HS-27A (cell line): Measurements from ENCODE around the gene NACAD.

Experiments
- DNase-seq: peaks from one replicate; pipeline ENCODE4 v3.0.0-alpha.2; 2012; ENCODE audit warnings: low read depth, missing footprints

NACAD gene

GRCh38 chr7:45088146-45088701, 545 bp downstream of the NACAD start:
- DNase-seq, result no peak

GRCh38 chr7:45087301-45088145, 1.2 kb downstream of the NACAD start:
- no peak for DNase-seq

DNA sequence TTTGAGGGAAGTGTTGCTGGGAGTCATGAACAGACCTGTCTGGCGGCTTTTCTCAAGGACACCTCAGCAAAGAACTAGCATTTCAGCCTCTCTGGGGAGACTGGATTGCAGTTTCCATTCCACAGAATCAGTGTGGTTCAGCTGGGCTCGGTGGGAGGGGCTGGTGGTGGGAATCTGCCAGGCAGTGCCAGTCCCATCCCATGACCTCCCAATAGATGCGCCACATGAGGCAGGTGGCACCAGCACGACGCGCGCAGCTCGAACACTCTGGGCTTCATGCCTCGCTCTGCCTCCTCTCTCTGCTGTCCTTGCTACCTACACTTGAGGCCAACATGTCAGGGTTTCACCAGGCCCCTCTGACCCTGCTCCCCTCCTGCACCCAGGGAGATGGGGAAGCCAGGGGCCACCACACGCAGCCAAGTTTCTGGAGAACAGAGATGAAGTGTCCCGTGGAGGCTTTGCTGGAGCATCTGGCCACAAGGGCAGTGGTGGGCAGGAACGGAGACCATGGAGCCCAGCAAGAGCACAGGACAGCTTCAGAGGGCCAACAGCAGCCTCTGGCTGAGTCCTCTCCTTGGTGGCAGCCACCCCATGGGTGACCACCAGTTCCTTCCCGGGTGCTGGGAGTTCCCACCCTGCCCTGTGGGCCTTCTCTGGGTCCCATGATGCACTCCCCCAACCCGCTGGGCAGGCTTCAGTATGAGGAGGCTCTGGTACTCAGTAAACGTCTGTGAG, 2.3 kb downstream of the NACAD start:
- DNase-seq, result no peak

- DNase-seq, result no peak
These were observed 3.1 kb downstream of the NACAD start for GRCh38 chr7:45085619-45086200.

- no peak for DNase-seq
These were observed 3.7 kb downstream of the NACAD start for GRCh38 chr7:45084901-45085618.

DNA sequence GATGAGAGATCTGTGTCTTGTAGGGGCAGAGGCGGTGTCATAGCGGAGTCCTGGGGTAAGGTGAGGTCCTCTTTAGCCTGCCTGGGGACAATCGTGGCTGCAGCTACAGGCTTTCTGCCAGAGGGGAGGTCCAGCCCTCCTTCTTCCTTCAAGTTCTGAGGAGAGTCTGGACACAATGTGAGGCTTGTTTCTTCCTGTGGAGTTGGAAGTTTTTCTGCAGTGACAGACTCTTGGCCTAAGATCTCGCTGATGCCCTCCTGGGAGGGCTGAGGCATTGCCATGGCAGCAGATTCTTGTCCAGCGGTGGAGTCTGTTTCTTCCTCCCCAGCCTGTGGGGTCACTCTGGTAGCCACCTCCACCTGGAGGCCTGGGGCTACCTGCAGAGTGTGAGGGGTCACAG, 4.4 kb downstream of the NACAD start:
- DNase-seq, result no peak

GRCh38 chr7:45082831-45083331, 5.9 kb downstream of the NACAD start:
- DNase-seq, result no peak

DNA sequence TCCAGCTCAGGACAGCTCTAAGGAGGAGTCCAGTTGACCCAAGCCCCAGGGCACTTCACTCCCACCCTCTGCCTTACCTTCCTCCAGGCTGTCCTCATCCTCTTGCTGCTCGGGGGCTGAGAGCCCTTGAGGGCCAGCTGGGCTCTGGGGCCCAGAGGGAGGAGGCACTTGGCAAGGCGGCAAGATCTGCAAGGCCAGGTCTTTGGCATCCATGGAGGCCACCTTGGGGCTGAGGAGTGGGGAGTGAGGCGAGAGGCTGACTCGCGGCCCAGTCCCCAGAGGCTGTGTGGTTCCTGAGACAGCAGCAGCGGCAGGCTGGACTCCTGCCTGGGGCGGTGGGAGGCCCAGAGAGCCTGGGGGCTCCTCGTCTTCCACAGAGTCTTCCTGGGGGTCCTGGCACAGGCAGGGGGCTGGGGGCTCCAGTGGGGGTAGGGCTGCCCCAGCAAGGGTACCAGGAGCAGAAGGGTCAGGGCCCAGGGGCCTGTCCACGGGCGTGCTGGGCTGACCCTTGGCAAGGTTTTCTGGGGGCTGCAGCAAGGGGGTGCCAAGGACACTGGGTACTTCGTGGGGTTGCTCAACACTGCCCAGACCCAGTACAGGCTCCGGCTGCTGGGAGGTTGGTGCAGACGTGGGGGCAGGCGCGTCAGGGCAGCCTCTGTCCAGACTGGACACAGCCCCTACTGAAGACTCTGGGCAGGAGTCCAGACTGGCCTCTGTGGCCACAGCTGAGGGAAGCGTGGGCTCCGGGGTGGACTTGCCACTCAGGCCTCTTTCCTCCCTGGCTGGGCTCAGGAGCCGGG, 6.5 kb downstream of the NACAD start:
- no peak for DNase-seq

GRCh38 chr7:45081670-45081974, 7.1 kb downstream of the NACAD start:
- no peak for DNase-seq

DNA sequence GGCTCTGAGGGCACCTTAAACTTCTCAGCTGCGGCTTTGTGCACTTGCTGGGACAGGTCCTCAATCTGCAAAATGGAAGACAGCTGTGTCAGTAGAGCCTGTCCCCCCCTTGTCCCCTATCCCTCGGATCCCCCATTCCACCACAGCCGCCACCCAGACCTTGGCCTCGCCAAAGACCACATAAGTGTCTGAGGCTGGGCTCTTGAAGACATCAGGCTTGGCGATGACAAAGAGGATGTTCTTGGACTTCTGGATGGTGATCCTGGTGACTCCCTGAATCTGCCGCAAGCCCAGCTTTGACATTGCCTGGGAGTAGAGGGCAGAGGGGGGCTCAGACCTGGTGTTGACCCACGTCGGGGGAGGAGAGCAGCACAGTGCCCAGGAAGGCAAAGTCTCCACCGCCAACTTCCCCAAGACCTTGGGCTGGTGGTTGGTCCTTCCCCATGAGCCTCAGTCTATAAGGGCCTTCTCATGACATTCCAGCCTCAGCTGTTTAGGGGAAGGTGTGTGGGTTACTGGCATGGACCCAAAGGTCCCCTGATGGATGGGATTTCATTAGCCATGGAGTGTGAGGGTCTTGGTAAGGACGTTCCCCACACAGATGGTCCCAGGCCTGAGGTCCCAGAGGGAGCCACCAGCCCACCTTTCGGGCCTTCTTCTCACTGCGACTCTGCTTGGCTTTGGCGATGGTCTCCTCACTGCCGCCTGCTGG, 7.7 kb downstream of the NACAD start:
- no peak for DNase-seq

DNA sequence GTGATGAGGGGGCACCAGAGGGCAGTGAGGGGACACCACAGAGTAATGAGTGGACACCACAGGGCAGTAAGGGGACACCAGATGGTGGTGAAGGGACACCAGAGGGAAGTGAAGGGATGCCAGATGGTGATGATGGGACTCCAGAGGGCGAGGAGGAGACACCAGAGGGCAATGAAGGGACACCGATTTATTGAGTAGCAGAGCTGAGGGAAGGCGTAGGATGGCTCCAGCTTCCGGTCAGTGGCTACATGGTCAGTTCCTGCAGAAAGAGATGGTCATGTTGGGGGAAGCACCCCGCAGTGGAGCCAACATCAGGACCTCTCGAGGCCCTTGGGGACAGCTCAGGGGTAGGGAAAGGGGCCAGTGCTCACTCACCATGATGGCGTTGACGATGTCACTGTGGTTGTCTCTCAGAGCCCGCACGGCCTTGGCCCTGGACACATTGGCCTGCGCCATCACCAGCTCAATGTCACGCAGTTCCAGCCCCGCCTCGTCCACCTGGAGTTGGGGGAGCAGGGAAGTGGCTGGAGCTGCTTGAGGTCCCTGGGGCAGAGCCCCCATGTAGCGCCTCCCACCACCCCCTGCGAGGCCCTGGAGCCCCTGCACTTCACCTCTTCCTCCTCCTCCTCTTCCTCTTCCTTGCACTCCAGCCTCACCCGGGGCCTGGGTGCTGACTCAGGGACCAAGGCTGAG, 8.4 kb downstream of the NACAD start:
- no peak for DNase-seq

DNA sequence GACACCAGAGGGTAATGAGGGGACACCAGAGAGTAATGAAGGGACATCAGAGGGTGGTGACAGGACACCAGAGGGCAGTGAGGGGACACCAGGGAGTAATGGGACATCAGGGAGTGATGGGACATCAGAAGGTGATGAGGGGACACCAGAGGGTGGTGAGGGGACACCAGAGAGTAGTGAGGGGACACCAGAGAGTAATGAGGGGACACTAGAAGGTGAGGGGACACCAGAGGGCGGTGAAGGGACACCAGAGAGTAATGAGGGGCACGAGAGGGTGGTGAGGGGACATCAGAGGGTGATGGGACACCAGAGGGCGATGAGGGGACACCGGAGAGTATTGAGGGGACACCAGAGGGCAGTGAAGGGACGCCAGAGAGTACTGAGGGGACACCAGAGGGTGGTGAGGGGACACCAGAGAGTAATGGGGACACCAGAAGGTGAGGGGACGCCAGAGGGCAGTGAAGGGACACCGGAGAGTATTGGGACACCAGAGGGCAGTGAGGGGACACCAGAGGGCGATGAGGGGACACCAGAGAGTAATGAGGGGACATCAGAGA, 10.6 kb downstream of the NACAD start:
- no peak for DNase-seq

DNA sequence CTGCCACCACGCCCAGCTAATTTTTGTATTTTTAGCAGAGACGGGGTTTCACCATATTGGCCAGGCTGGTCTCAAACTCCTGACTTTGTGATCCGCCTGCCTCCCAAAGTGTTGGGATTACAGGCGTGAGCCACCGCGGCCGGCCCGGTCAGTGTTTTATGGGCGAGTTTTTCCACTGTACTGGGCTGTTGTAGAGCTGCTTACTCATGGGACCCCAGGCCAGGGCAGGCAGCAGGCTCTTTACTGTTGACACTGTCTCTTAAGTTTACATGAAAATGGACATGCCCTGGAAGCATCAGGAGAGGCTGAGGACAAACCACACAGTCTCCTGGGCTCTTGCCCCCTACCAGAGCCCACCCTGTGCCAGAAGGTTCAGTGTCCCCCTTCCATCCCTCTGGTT, 11.2 kb downstream of the NACAD start:
- no peak for DNase-seq

DNA sequence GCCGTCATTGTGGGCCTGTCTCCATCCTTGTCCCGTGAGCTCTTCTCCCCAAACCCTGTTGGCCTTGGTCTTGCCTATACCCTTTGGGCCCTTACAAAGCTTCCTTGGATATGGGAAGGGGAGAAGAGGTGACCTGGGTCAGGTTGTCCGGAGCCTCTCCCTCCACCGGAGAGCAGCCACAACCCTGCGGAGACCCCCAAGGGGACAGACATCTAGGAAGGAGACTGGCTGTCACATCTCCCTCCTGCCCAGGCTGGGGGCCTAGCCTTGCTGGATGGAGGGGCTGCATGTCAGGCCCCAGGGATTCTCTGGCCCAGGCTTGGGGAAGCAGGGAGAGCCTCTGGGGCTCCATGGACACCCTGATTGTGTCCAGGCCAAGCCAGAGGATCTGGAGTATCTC, 11.8 kb downstream of the NACAD start:
- no peak for DNase-seq

- DNase-seq, result no peak
These were observed 12.6 kb downstream of the NACAD start for GRCh38 chr7:45075871-45076796.

DNA sequence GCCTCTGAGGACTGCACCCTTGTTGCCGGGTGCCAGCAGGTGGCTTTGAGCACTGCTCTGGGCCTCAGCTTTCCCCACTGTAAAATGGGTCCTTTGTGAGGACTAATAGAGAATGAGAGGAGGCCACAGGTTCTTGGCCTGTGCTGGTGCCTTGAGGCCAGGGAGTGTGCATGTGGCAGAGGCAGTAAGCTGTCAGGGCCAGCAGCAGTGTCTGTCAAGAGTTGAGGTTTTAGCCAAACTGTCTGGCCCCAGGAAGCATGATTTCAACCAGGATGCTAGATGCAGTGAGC, 13.5 kb downstream of the NACAD start:
- DNase-seq, result no peak

- DNase-seq, result no peak
These were observed 14.0 kb downstream of the NACAD start for GRCh38 chr7:45074528-45075354.
